CD4-positive, alpha-beta memory T cell (primary cell): ENCODE measurements around the gene TSGA10IP. TPM values are rescaled to one million over a fixed set of nuclear protein-coding genes. Genes with fewer than 3 reads are reported as not detected.

Experiments
- CTCF ChIA-PET: fragments of 350-600 bp; sonication (Branson Sonifier 250); formaldehyde crosslinking; loops from one replicate; lab custom pipeline; 2021; ENCODE audit warnings: inconsistent platforms; ENCODE audit not compliant: partially characterized antibody; lab: Charles Lee
- POLR2A ChIA-PET: fragments of 350-600 bp; sonication (Branson Sonifier 250); formaldehyde crosslinking; loops from one replicate; lab custom pipeline; 2021; ENCODE audit not compliant: partially characterized antibody; lab: Charles Lee
- DNase-seq, 5 donors: peaks; one replicate each; pipeline versions ENCODE4 v3.0.0 to v3.0.0-alpha.2; 2020 to 2022; ENCODE audit warnings: mixed read lengths in 1 of 5
- H3K27ac ChIP-seq: one replicate; pipeline ENCODE4 v1.7.0; 2013; ENCODE audit warnings: low read depth, low read length
- H3K27me3 ChIP-seq: 2 replicates; pipeline ENCODE4 v1.7.0; 2013; ENCODE audit warnings: mild to moderate bottlenecking, low read length, moderate library complexity; ENCODE audit not compliant: insufficient read depth
- H3K36me3 ChIP-seq: 2 replicates; pipeline ENCODE4 v1.7.0; 2013; ENCODE audit warnings: mild to moderate bottlenecking, low read length, moderate library complexity; ENCODE audit not compliant: insufficient read depth
- H3K4me1 ChIP-seq: 2 replicates; pipeline ENCODE4 v1.7.0; 2013; ENCODE audit warnings: mild to moderate bottlenecking, low read length, moderate library complexity; ENCODE audit not compliant: insufficient read depth
- H3K4me3 ChIP-seq, 2 donors: one replicate each; pipeline ENCODE4 v1.7.0; 2013; ENCODE audit warnings: low read length in 2 of 2, mild to moderate bottlenecking in 1 of 2
- H3K9me3 ChIP-seq, 2 donors: one replicate each; pipeline ENCODE4 v1.7.0; 2013; ENCODE audit warnings: low read length in 2 of 2, control low read depth in 1 of 2; ENCODE audit not compliant: control insufficient read depth in 1 of 2
- H3K27ac Mint-ChIP-seq, 7 donors: one replicate each; pipeline ENCODE4 v1.8.0; 2020 to 2021; ENCODE audit warnings: mixed read lengths in 7 of 7, mild to moderate bottlenecking in 6 of 7, inconsistent platforms in 3 of 7, moderate library complexity in 3 of 7
- H3K27me3 Mint-ChIP-seq, 2 donors: one replicate each; pipeline ENCODE4 v1.8.0; 2020 to 2021; ENCODE audit warnings: mixed read lengths in 2 of 2
- H3K36me3 Mint-ChIP-seq, 2 donors: one replicate each; pipeline ENCODE4 v1.8.0; 2020 to 2021; ENCODE audit warnings: mixed read lengths in 2 of 2, inconsistent platforms in 1 of 2, mild to moderate bottlenecking in 1 of 2
- H3K4me1 Mint-ChIP-seq, 4 donors: one replicate each; pipeline ENCODE4 v1.8.0; 2020 to 2021; ENCODE audit warnings: mixed read lengths in 4 of 4, mild to moderate bottlenecking in 1 of 4
- H3K4me3 Mint-ChIP-seq, 8 donors: one replicate each; pipeline ENCODE4 v1.8.0; 2020 to 2021; ENCODE audit warnings: mixed read lengths in 8 of 8, mild to moderate bottlenecking in 7 of 8, moderate library complexity in 6 of 8, inconsistent platforms in 3 of 8
- H3K9me3 Mint-ChIP-seq, 8 donors: one replicate each; pipeline ENCODE4 v1.8.0; 2020 to 2021; ENCODE audit warnings: mixed read lengths in 8 of 8, mild to moderate bottlenecking in 5 of 8, inconsistent platforms in 3 of 8, moderate library complexity in 1 of 8
- intact Hi-C: fragments of 100-400 bp; cut with micrococcal nuclease; formaldehyde crosslinking; loops from one replicate; pipeline ENCODE4 v1.15.1; 2023
- polyA plus RNA-seq, 2 donors: library from polyadenylated mRNA; unstranded; fragments of 300-500 nt; fragmentation: Illumina TruSeq; gene quantifications; one replicate each; pipeline ENCODE4 v1.2.3, GENCODE V29; 2021
- total RNA-seq, 2 experiments: library from RNA; stranded (reverse); gene quantifications; one replicate each; pipeline ENCODE4 v1.2.3, GENCODE V29; 2021

Gene TSGA10IP
- total and polyA plus RNA-seq, 4 experiments from 2014 or later: not detected

DNA sequence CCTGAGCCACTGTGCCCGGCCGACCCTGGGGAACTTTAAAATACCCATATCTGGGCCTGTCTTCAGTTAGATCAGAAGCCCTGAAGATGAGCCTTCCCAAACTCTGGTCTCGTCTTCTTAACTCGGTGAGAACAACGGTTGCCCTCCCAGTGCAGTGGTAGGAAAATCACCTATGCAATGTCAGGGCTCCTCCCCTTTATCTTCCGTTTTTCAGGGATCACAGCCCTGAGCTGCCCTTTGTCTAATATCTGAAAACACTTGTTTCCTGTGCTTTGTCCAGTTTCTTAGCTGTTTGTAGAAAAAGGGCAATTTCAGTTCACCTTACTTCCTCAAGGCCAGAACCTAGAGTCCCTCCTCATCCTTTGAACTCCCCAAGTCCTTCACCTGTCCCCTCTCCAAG lies 16.6 kb upstream of the TSGA10IP start:
- peak overlapping the region; percentile 84 to 98 (median 95) for H3K27ac Mint-ChIP-seq

DNA sequence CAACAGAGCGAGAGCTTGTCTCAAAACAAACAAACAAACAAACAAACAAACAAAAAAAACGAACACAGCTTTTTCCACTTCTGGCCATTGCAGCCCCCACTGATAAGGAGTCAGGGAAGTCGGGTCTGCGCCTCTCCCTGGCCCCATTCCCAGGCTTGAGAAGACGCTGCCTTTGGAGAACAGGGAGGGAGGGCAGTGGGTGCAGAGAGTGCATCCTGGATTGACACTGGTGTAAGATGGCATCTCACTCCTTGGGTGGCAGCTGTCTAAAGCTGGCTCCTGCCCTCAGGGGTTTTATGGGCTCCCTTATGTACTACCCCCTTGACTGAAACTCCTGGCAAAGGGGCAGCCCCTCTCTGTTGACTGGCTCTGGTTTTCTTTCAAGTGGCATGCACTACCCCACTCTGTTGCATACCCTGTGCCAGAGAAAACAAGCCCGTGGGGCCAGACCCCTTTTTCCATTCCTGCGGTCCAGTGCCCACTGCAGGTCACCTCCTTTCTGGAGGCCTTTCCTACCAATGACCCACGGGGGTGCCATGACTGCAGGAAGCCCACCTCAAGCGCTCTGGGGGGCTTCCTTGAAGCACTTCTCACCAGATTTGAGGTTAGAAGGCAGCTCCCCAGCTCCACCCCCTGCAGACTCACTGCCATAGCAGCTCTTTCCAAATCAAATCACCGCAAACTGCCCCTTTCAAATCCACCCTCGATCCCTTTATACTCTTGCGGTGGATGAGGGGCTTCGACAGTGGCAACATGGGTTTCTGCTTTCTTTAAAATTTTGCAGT lies 13.3 kb upstream of the TSGA10IP start:
- no peak overlapping the region for H3K4me3 Mint-ChIP-seq
- H3K36me3 ChIP-seq: no peaks in the 10 kb centered on the region
- no peak overlapping the region for H3K27ac ChIP-seq
- no peaks in the 10 kb centered on the region for H3K9me3 Mint-ChIP-seq
- peaks cover 15 to 27% (median 20%) of the 10 kb centered on the region in 4 donors for H3K4me1 Mint-ChIP-seq
- peak overlapping the region in 1 of 7 donors; percentile 70 for H3K27ac Mint-ChIP-seq
- ChIA-PET CTCF (interaction anchor here (1.0 to 2.9 kb wide), 3 partner anchors 41 to 54 kb away, joined by 3 to 17 read pairs (median 8); partner anchors contain the start of gene CCDC85B), POLR2A (interaction anchor here (1.0 to 1.7 kb wide), 3 partner anchors 12 to 41 kb away, joined by 3 to 5 read pairs (median 4); partner anchors contain the start of genes C11orf68 and CCDC85B)
- intact Hi-C loops: no loop called here
- no peaks in the 10 kb centered on the region for H3K36me3 Mint-ChIP-seq
- H3K27me3 ChIP-seq: no peaks in the 10 kb centered on the region
- no peak for DNase-seq
- no peak overlapping the region for H3K4me3 ChIP-seq
- no peaks in the 10 kb centered on the region for H3K27me3 Mint-ChIP-seq
- peaks cover 23% of the 10 kb centered on the region for H3K4me1 ChIP-seq
- H3K9me3 ChIP-seq: no peaks in the 10 kb centered on the region

More for the DNA sequence above, 16.6 kb upstream of the TSGA10IP start:
- no peaks in the 10 kb centered on the region for H3K36me3 Mint-ChIP-seq
- ChIA-PET CTCF (interaction anchor here (0.6 to 2.9 kb wide), 6 partner anchors 30 to 100 kb away, joined by 3 to 21 read pairs (median 7); partner anchors contain the start of genes CCDC85B and FIBP), POLR2A (interaction anchor here (1.1 to 14.1 kb wide), 9 partner anchors 10 to 74 kb away, joined by 4 to 320 read pairs (median 6); partner anchors contain the start of genes BANF1, C11orf68, CCDC85B and DRAP1)
- peaks cover 17 to 29% (median 22%) of the 10 kb centered on the region in 4 donors for H3K4me1 Mint-ChIP-seq
- Histone ChIP-seq H3K9me3 (no peaks in the 10 kb centered on the region), H3K27ac (peak overlapping the region; percentile 72), H3K4me3 (peak overlapping the region in 1 of 2 donors; percentile 66), H3K27me3 (no peaks in the 10 kb centered on the region), H3K36me3 (no peaks in the 10 kb centered on the region), H3K4me1 (peaks cover 24% of the 10 kb centered on the region)
- intact Hi-C loops: loop anchor here (1.0 to 2.0 kb wide), 5 partner anchors 9 to 74 kb away; partner anchors contain the start of genes BANF1, C11orf68, CCDC85B and DRAP1
- no peaks in the 10 kb centered on the region for H3K27me3 Mint-ChIP-seq
- H3K9me3 Mint-ChIP-seq: no peaks in the 10 kb centered on the region
- DNase-seq: no peak
- peak overlapping the region; percentile 15 to 90 (median 80) for H3K4me3 Mint-ChIP-seq

DNA sequence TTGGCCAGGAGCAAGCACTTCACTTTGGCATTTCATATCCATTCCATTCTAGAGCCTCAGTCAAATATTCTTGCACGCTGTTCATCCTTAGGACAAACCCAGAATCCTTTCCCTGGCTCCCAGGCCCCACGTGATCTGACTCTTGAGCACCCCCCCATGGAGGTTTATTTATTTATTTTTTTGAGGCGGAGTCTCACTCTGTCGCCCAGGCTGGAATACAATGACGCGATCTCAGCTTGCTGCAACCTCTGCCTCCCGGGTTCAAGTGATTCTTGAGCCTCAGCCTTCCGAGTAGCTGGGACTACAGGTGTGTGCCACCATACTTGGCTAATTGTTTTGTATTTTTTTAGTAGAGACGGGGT lies 12.7 kb upstream of the TSGA10IP start:
- H3K27me3 Mint-ChIP-seq: no peaks in the 10 kb centered on the region
- H3K4me1 Mint-ChIP-seq: peaks cover 11 to 21% (median 15%) of the 10 kb centered on the region in 4 donors
- no peak overlapping the region for H3K4me3 ChIP-seq
- intact Hi-C loops: no loop called here
- H3K4me1 ChIP-seq: peaks cover 18% of the 10 kb centered on the region
- no peak overlapping the region for H3K4me3 Mint-ChIP-seq
- POLR2A ChIA-PET: interaction anchor here (1.1 to 1.7 kb wide), 2 partner anchors 13 to 42 kb away, joined by 3 to 5 read pairs; partner anchors contain the start of gene CCDC85B
- no peaks in the 10 kb centered on the region for H3K36me3 ChIP-seq
- H3K36me3 Mint-ChIP-seq: no peaks in the 10 kb centered on the region
- no peaks in the 10 kb centered on the region for H3K9me3 Mint-ChIP-seq
- DNase-seq: no peak
- H3K27me3 ChIP-seq: no peaks in the 10 kb centered on the region
- no peak overlapping the region for H3K27ac ChIP-seq
- CTCF ChIA-PET: interaction anchor here (0.5 to 2.9 kb wide), 3 partner anchors 11 to 47 kb away, joined by 3 to 17 read pairs (median 8); partner anchors contain the start of gene CCDC85B
- H3K9me3 ChIP-seq: no peaks in the 10 kb centered on the region
- no peak overlapping the region for H3K27ac Mint-ChIP-seq

DNA sequence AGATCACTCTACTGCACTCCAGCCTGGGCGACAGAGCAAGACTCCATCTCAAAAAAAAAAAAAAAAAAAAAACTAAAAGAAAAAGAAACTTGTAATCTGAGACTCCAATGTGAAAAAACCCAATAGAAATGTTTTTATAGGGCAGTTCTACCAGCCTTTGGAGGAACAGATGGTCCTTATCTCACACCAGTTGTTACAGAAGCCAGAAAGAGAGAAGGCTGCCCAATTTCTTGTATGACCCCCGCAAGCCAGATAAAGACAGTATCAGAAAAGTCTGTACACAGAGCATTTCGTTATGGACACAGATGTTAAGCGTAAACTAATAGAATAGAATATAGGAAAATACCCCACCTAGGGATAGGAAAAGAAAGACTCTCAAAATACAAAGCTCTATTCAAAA lies 11.3 kb upstream of the TSGA10IP start:
- Histone ChIP-seq H3K4me3 (no peak overlapping the region), H3K36me3 (no peaks in the 10 kb centered on the region)
- POLR2A ChIA-PET: no interaction called here

DNA sequence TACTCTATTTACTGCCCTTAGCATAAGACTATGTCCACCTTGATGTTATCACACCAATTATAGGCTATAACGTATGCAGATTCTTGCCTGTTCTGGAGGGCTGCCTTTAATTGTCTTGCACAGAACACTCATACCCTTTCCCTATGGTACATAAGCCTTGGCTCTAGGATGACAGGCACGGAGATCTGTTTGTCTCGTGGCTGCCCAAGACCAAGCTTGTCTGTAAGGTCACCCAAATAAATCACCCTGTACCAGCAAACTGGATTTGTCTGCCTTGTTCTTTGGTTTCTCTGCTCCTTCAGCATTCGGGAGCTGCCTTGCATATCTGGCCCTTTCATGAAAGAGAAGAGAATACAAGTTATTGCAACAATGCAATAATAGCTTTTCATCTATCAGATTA lies 7.5 kb upstream of the TSGA10IP start:
- H3K9me3 ChIP-seq: no peaks in the 10 kb centered on the region
- DNase-seq: no peak
- no peaks in the 10 kb centered on the region for H3K4me1 Mint-ChIP-seq
- H3K36me3 Mint-ChIP-seq: no peaks in the 10 kb centered on the region
- no peak overlapping the region for H3K4me3 ChIP-seq
- no peaks in the 10 kb centered on the region for H3K36me3 ChIP-seq
- intact Hi-C loops: no loop called here
- H3K4me1 ChIP-seq: no peaks in the 10 kb centered on the region
- no peak overlapping the region for H3K27ac ChIP-seq
- CTCF ChIA-PET: interaction anchor here (1.4 to 2.4 kb wide), 2 partner anchors 49 to 53 kb away, joined by 3 to 11 read pairs; partner anchors contain the start of gene FIBP
- no peaks in the 10 kb centered on the region for H3K27me3 Mint-ChIP-seq
- POLR2A ChIA-PET: interaction anchor here (1.5 kb wide), 1 partner anchor 10 kb away, joined by 4 read pairs; no protein-coding TSS in a partner anchor
- H3K27me3 ChIP-seq: no peaks in the 10 kb centered on the region
- no peak overlapping the region for H3K4me3 Mint-ChIP-seq
- no peaks in the 10 kb centered on the region for H3K9me3 Mint-ChIP-seq
- H3K27ac Mint-ChIP-seq: no peak overlapping the region

More for the DNA sequence above, 11.3 kb upstream of the TSGA10IP start:
- no peaks in the 10 kb centered on the region for H3K9me3 ChIP-seq
- no peaks in the 10 kb centered on the region for H3K27me3 ChIP-seq
- no peak overlapping the region for H3K27ac ChIP-seq
- DNase-seq: no peak
- Mint-ChIP-seq H3K27me3 (no peaks in the 10 kb centered on the region), H3K27ac (no peak overlapping the region), H3K36me3 (no peaks in the 10 kb centered on the region), H3K4me3 (no peak overlapping the region), H3K9me3 (no peaks in the 10 kb centered on the region), H3K4me1 (peaks cover 0 to 6% (median 2%) of the 10 kb centered on the region in 4 donors)
- H3K4me1 ChIP-seq: peaks cover 3% of the 10 kb centered on the region
- CTCF ChIA-PET: interaction anchor here (1.0 to 1.5 kb wide), 3 partner anchors 42 to 88 kb away, joined by 4 to 5 read pairs (median 4); partner anchors contain the start of gene CCDC85B
- intact Hi-C loops: no loop called here

DNA sequence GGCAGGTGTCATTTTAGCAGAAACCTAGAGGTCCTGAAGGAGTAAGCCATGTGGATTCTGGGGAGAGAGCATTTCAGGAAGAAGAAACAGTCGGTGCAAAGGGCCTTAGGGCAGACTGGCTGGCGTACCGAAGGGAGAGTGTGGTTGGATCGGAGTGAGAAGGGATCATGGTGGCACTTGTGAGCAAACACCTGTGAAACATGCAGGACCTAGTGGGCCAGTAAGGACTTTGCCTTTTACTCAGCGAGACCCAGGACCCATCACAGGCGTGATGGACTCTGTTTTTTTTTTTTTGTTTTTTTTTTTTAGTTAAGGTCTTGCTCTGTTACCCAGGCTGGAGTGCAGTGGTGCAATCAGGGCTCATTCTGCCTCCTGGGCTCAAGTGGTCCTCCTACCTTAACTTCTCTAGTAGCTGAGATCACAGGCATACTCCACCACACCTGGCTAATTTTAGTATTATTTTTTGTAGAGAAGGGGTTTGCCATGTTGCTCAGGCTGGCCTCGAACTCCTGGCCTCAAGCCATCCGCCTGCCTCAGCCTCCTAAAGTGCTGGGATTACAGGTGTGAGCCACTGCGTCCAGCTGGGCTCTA lies 3.5 kb upstream of the TSGA10IP start:
- DNase-seq: no peak
- Mint-ChIP-seq H3K36me3 (no peaks in the 10 kb centered on the region), H3K27ac (no peak overlapping the region), H3K27me3 (no peaks in the 10 kb centered on the region), H3K4me3 (no peak overlapping the region), H3K4me1 (no peaks in the 10 kb centered on the region), H3K9me3 (no peaks in the 10 kb centered on the region)
- Histone ChIP-seq H3K27me3 (no peaks in the 10 kb centered on the region), H3K4me3 (no peak overlapping the region), H3K36me3 (no peaks in the 10 kb centered on the region), H3K4me1 (no peaks in the 10 kb centered on the region), H3K9me3 (no peaks in the 10 kb centered on the region), H3K27ac (no peak overlapping the region)
- CTCF ChIA-PET: no interaction called here
- intact Hi-C loops: no loop called here
- POLR2A ChIA-PET: no interaction called here

DNA sequence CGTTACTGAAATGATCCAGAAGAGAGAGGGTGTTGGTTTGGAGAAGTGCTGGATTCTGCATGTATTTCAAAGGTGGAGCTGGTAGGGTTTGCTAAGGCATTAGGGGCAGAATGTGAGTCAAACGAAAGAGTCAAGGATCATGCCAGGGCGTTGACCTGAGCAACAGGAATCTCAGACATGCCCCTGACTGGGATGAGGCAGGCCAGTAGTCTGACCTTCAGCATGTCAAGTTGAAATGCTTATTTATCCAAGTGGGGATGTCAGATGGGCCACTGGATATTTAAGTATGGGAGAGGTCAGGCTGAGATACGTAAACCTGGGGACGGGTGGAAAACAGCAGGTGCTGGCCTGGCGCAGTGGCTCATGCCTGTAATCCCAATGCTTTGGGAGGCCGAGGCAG lies 2.7 kb upstream of the TSGA10IP start:
- no peak overlapping the region for H3K27ac Mint-ChIP-seq
- no peaks in the 10 kb centered on the region for H3K9me3 Mint-ChIP-seq
- intact Hi-C loops: no loop called here
- no peak overlapping the region for H3K4me3 ChIP-seq
- peak in 1 of 5 donors; percentile 16 for DNase-seq
- H3K9me3 ChIP-seq: no peaks in the 10 kb centered on the region
- H3K36me3 Mint-ChIP-seq: no peaks in the 10 kb centered on the region
- H3K4me3 Mint-ChIP-seq: no peak overlapping the region
- no peaks in the 10 kb centered on the region for H3K4me1 Mint-ChIP-seq
- ChIA-PET POLR2A (interaction anchor here (1.2 kb wide), 1 partner anchor 42 kb away, joined by 3 read pairs; the partner anchor contains the start of gene FOSL1), CTCF (no interaction called here)
- no peaks in the 10 kb centered on the region for H3K27me3 Mint-ChIP-seq
- H3K36me3 ChIP-seq: no peaks in the 10 kb centered on the region
- H3K27me3 ChIP-seq: no peaks in the 10 kb centered on the region
- no peak overlapping the region for H3K27ac ChIP-seq
- H3K4me1 ChIP-seq: no peaks in the 10 kb centered on the region
